K562 (cell line): ENCODE data around the gene TGM3. TPM values are rescaled to one million over a fixed set of nuclear protein-coding genes. Genes with fewer than 3 reads are reported as not detected.

Experiments used
- ATAC-seq: fragments of 200-7000 bp; cut with Tn5 transposase; 3 replicates; pipeline ENCODE4 v1.9.1; 2020; ENCODE audit warnings: moderate library complexity
- BruUV-seq: library from RNA; stranded (reverse); fragments of 400-500 nt; replicated peaks from 2 replicates; lab custom pipeline; 2021; lab: Mats Ljungman, UMichigan
- CTCF ChIA-PET: fragments of 300-600 bp; formaldehyde crosslinking; extraction: SDS; loops from one replicate; lab custom pipeline; 2021; ENCODE audit warnings: low intra/inter-chr PET ratio; lab: Yijun Ruan, JAX
- POLR2A ChIA-PET: fragments of 300-600, 350-650 bp; sonication (Branson Sonifier 250); formaldehyde crosslinking; extraction: SDS; loops from one replicate; lab custom pipeline; 2021; ENCODE audit warnings: antibody characterized with exemption, inconsistent platforms; lab: Yijun Ruan, JAX
- DNase-seq, 4 experiments: peaks; one replicate each; pipeline versions ENCODE4 v3.0.0 to v3.0.0-alpha.2; 2011 to 2018; ENCODE audit warnings: low spot score in 3 of 4, mixed read lengths in 3 of 4; ENCODE audit errors: extremely low read depth in 1 of 4
- FAIRE-seq: peaks from 2 replicates; lab custom pipeline; 2011; peaks lifted over from hg19 to GRCh38; lab: Jason Lieb, UNC
- H2AFZ ChIP-seq: 2 replicates; pipeline ENCODE4 v1.6.0; 2011; ENCODE audit warnings: low read depth, low read length, control low read depth, inconsistent platforms
- H3K27ac ChIP-seq: fragments of 200-600 bp; 3 replicates; pipeline ENCODE4 v1.8.0; 2011; ENCODE audit warnings: low read depth, mild to moderate bottlenecking, control low read depth, inconsistent platforms, low read length, moderate library complexity, mixed read lengths; ENCODE audit errors: extremely low read depth
- H3K27me3 ChIP-seq, 2 experiments: fragments of 300-600 bp in 1 of 2; 2 replicates in 1 of 2; 3 replicates in 1 of 2; pipeline versions ENCODE4 v1.6.0 to v1.8.0; 2011; ENCODE audit warnings: inconsistent platforms in 2 of 2, low read length in 2 of 2, mild to moderate bottlenecking in 1 of 2, mixed read lengths in 1 of 2, moderate library complexity in 1 of 2; ENCODE audit not compliant: control insufficient read depth in 2 of 2, insufficient read depth in 2 of 2
- H3K36me3 ChIP-seq: fragments of 300-600 bp; 3 replicates; pipeline ENCODE4 v1.8.0; 2011; ENCODE audit warnings: mild to moderate bottlenecking, low read length, inconsistent platforms; ENCODE audit not compliant: control insufficient read depth, insufficient read depth
- H3K4me1 ChIP-seq, 2 experiments: fragments of 200-600 bp in 1 of 2; replicated peaks in 1 of 2; 2 replicates in 1 of 2; 3 replicates in 1 of 2; pipeline versions ENCODE4 v1.5.1 to v1.8.0; 2011; ENCODE audit warnings: inconsistent platforms in 2 of 2, low read length in 2 of 2, mild to moderate bottlenecking in 1 of 2, mixed read lengths in 1 of 2, moderate library complexity in 1 of 2; ENCODE audit not compliant: control insufficient read depth in 2 of 2, insufficient read depth in 2 of 2
- H3K4me2 ChIP-seq: 2 replicates; pipeline ENCODE4 v1.6.1; 2011; ENCODE audit warnings: low read length, control low read depth, inconsistent platforms, mixed read lengths; ENCODE audit not compliant: insufficient read depth
- H3K4me3 ChIP-seq: fragments of 200-600 bp; sonication (generic), shearing (Covaris generic); 2 replicates; pipeline ENCODE4 v1.5.1; 2016; ENCODE audit warnings: control low read depth, inconsistent platforms
- H3K79me2 ChIP-seq: fragments of 200-600 bp; 3 replicates; pipeline ENCODE4 v1.8.0; 2011; ENCODE audit warnings: low read length, inconsistent platforms; ENCODE audit not compliant: control insufficient read depth, insufficient read depth
- H3K9ac ChIP-seq, 2 experiments: 2 replicates each; pipeline versions ENCODE4 v1.6.0 to v1.6.1; 2011; ENCODE audit warnings: low read depth in 2 of 2, low read length in 2 of 2, control low read depth in 1 of 2, inconsistent platforms in 1 of 2, mild to moderate bottlenecking in 1 of 2, mixed read lengths in 1 of 2; ENCODE audit not compliant: insufficient read depth in 1 of 2
- H3K9me1 ChIP-seq: one replicate; pipeline ENCODE4 v1.6.0; 2011; ENCODE audit warnings: inconsistent platforms, mild to moderate bottlenecking, low read length, moderate library complexity; ENCODE audit not compliant: control insufficient read depth, insufficient read depth
- H3K9me3 ChIP-seq: replicated peaks from 2 replicates; pipeline ENCODE4 v1.5.1; 2011; ENCODE audit warnings: low read depth, low read length, inconsistent platforms; ENCODE audit not compliant: control insufficient read depth, insufficient read depth
- H4K20me1 ChIP-seq: replicated peaks from 2 replicates; pipeline ENCODE4 v1.6.1; 2011; ENCODE audit warnings: low read length, inconsistent platforms, mixed read lengths; ENCODE audit not compliant: control insufficient read depth, insufficient read depth
- BCOR ChIP-seq: fragments of 450-650 bp; IDR thresholded peaks from 2 replicates; pipeline ENCODE4 v1.6.1; 2016
- HDAC2 ChIP-seq: fragments of 450-650 bp; IDR thresholded peaks from 2 replicates; pipeline ENCODE4 v1.6.1; 2016; ENCODE audit warnings: mild to moderate bottlenecking
- JUND ChIP-seq, 2 experiments: IDR thresholded peaks; 2 replicates in 1 of 2; 3 replicates in 1 of 2; pipeline ENCODE4 v1.6.1; 2011; ENCODE audit warnings: borderline replicate concordance in 2 of 2, low read depth in 2 of 2, low read length in 2 of 2, improper control_type of control experiment in 1 of 2, missing biosample characterization in 1 of 2, missing genetic modification characterization in 1 of 2, missing genetic modification reagents in 1 of 2
- MIER1 ChIP-seq: fragments of 450-650 bp; IDR thresholded peaks from 2 replicates; pipeline ENCODE4 v1.6.1; 2016; ENCODE audit warnings: antibody characterized with exemption, mild to moderate bottlenecking, low read depth
- NCOA1 ChIP-seq: fragments of 450-650 bp; IDR thresholded peaks from 2 replicates; pipeline ENCODE4 v1.6.1; 2016; ENCODE audit warnings: low read depth
- NFATC3 ChIP-seq: fragments of 450-650 bp; IDR thresholded peaks from 2 replicates; pipeline ENCODE4 v1.6.1; 2017; ENCODE audit warnings: mild to moderate bottlenecking
- POLR2H ChIP-seq: IDR thresholded peaks from 2 replicates; pipeline ENCODE4 v1.6.1; 2016; ENCODE audit warnings: missing genetic modification characterization, low read depth, mild to moderate bottlenecking, control low read depth, missing compliant biosample characterization, moderate library complexity
- SMAD1 ChIP-seq: fragments of 150-350 bp; IDR thresholded peaks from 2 replicates; pipeline ENCODE4 v1.6.1; 2014; ENCODE audit warnings: low read length, low read depth; ENCODE audit not compliant: partially characterized antibody
- TBP ChIP-seq: optimal IDR thresholded peaks from 2 replicates; pipeline ENCODE3; 2011; ENCODE audit warnings: low read depth, low read length, improper control_type of control experiment
- ZNF140 ChIP-seq: fragments of 250-450 bp; sonication (Bioruptor Pico); IDR thresholded peaks from 2 replicates; pipeline ENCODE4 v1.8.0; 2021; ENCODE audit warnings: moderate library complexity, mild to moderate bottlenecking, inconsistent platforms
- WGBS: fragments of 100-300 bp; shearing (Covaris generic); methylation state at CpG from one replicate; pipeline ENCODE4 v1.1.6; 2016; ENCODE audit warnings: low coverage, mixed read lengths; ENCODE audit not compliant: insufficient coverage; ENCODE audit errors: missing lambda C conversion rate; 5-methylcytosine and 5-hydroxymethylcytosine counted together
- in situ Hi-C: fragments of 300-500 bp; cut with MboI; formaldehyde crosslinking; loops from 4 replicates; pipeline ENCODE4 v1.15.0; 2018; ENCODE audit warnings: inconsistent platforms, mixed read lengths
- intact Hi-C: fragments of 100-400 bp; cut with micrococcal nuclease; formaldehyde crosslinking; loops from 2 replicates; pipeline ENCODE4 v1.14.2; 2022
- polyA plus RNA-seq, 8 experiments: library from polyadenylated mRNA; depleted of rRNA in 4 of 8; stranded (reverse) in 5 of 8; unstranded in 3 of 8; fragments of >200 nt; fragmentation: Nextera tagmentation in 2 of 8; fragmentation: Illumina TruSeq in 1 of 8; extraction: Ambion mirVana in 2 of 8; extraction: Trizol in 1 of 8; gene quantifications; 2 replicates each; pipeline versions ENCODE4 v1.2.1 to v1.2.3, GENCODE V29; 2011 to 2014; ENCODE audit warnings: inconsistent platforms in 1 of 8, missing spikeins in 1 of 8
- total RNA-seq, 7 experiments: library from RNA; depleted of rRNA in 6 of 7; stranded (reverse); fragments of >200 nt in 6 of 7; fragmentation: Illumina TruSeq in 2 of 7; extraction: Trizol in 2 of 7; gene quantifications; 2 replicates each; pipeline versions ENCODE4 v1.2.1 to v1.2.3, GENCODE V29; 2011 to 2021; ENCODE audit warnings: low replicate concordance in 1 of 7
- TF ChIP-seq, protein P1 (sequence below), 2 experiments: fragments of 450-650 bp in 1 of 2; sonication (generic) in 1 of 2; formaldehyde crosslinking; conservative IDR thresholded peaks; 2 replicates each; pipeline versions ENCODE4 v1.4.0 to v1.8.1; 2020 to 2022; ENCODE audit warnings: mild to moderate bottlenecking in 1 of 2, missing genetic modification reagents in 1 of 2
- TF ChIP-seq, protein P2 (sequence below): fragments of 450-650 bp; formaldehyde crosslinking; IDR thresholded peaks from 2 replicates; pipeline ENCODE4 v1.4.0; 2020; ENCODE audit warnings: mild to moderate bottlenecking

Gene TGM3
- total and polyA plus RNA-seq, 9 of the 15 experiments (the other 6 are each of a cell fraction or from before 2014, with no cell fraction given) = not detected

DNA sequence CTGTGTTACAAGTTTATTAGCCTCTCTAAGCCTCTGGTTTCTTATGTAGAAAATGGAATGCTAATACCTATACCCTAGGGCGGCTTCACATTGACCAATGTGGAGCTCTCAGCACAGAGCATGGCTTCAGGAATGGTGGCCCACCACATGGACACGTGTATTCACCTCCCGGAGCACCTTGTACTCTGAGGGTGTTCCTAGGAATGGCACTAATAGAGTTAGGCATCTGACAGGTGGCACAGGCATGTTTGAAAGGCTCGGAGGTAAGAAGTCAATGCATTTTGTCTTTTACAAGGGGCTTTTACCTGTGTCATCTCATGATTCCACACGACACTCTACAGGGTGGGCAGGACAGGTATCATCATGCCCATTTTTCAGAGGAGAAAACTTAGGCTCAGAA lies 5.3 kb upstream of the TGM3 start:
- no peaks in the 10 kb centered on the region for H3K79me2 ChIP-seq
- TF ChIP-seq POLR2H (no peak), BCOR (no peak), ZNF140 (CRISPR knock-in tag) (no peak), NCOA1 (no peak), HDAC2 (no peak), SMAD1 (no peak), JUND (IDR thresholded peaks at IDR 0.05; ENCODE audit: borderline replicate concordance, low read depth, low read length) (no peak), JUND (tag; IDR thresholded peaks at IDR 0.05; ENCODE audit: borderline replicate concordance, low read depth, low read length) (no peak), MIER1 (no peak), NFATC3 (no peak), TBP (no peak)
- TF ChIP-seq, protein P1, sequence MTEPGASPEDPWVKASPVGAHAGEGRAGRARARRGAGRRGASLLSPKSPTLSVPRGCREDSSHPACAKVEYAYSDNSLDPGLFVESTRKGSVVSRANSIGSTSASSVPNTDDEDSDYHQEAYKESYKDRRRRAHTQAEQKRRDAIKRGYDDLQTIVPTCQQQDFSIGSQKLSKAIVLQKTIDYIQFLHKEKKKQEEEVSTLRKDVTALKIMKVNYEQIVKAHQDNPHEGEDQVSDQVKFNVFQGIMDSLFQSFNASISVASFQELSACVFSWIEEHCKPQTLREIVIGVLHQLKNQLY (CRISPR knock-in tag; conservative IDR thresholded peaks at IDR 0.05) = no peak
- TF ChIP-seq, protein P2, sequence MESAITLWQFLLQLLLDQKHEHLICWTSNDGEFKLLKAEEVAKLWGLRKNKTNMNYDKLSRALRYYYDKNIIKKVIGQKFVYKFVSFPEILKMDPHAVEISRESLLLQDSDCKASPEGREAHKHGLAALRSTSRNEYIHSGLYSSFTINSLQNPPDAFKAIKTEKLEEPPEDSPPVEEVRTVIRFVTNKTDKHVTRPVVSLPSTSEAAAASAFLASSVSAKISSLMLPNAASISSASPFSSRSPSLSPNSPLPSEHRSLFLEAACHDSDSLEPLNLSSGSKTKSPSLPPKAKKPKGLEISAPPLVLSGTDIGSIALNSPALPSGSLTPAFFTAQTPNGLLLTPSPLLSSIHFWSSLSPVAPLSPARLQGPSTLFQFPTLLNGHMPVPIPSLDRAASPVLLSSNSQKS (CRISPR knock-in tag) = no peak
- ChIA-PET CTCF (no interaction called here), POLR2A (no interaction called here)
- no peak overlapping the region for H3K4me3 ChIP-seq
- BruUV-seq = no TSS peak
- H3K9ac ChIP-seq = no peak overlapping the region
- H2AFZ ChIP-seq = no peak overlapping the region
- WGBS = 26% methylated on average over 5 of the region's 5 CpGs
- H4K20me1 ChIP-seq = no peaks in the 10 kb centered on the region
- no peak for ATAC-seq
- no peaks in the 10 kb centered on the region for H3K36me3 ChIP-seq
- no peak overlapping the region for H3K27ac ChIP-seq
- DNase-seq = no peak
- H3K27me3 ChIP-seq = 0 out of 5 replicates have a peak, but pooled peaks cover 0 to 3% of the 10 kb centered on the region in 2 experiments
- intact Hi-C loops = no loop called here
- no peaks in the 10 kb centered on the region for H3K9me3 ChIP-seq
- no peak overlapping the region for H3K4me2 ChIP-seq
- FAIRE-seq = no peak
- peaks cover 5 to 10% of the 10 kb centered on the region in 2 experiments; a peak in 2 of 5 replicates for H3K4me1 ChIP-seq
- no peaks in the 10 kb centered on the region for H3K9me1 ChIP-seq
- in situ Hi-C loops = no loop called here
